Heart left ventricle (tissue), 16 donors: ENCODE results near the gene ZFAND6. TPM values are rescaled to one million over a fixed set of nuclear protein-coding genes. Genes with fewer than 3 reads are reported as not detected.
A peak's percentile ranks its signal among the peaks of the same experiment; 100 is the strongest.
"Not testable (repeated sequence)": the region's sequence is repeated elsewhere in the genome, so short reads cannot be mapped to it uniquely, and the experiment has no call there.

ENCODE experiments used
- ATAC-seq, 4 donors: fragments of 200-7000 bp; cut with Tn5 transposase; one replicate each; pipeline ENCODE4 v1.9.1; 2020 to 2022; ENCODE audit warnings: moderate library complexity in 4 of 4, mild to moderate bottlenecking in 3 of 4, moderate number of reproducible peaks in 1 of 4
- DNase-seq, 5 donors: peaks; one replicate each; pipeline ENCODE4 v3.0.0-alpha.2; 2020
- H3K27ac ChIP-seq, 12 donors: fragments of 200-600 bp; sonication (generic) in 4 of 12; one replicate each; pipeline versions ENCODE4 v1.5.0 to v1.8.0; 2016 to 2022; ENCODE audit warnings: mild to moderate bottlenecking in 2 of 12
- H3K27me3 ChIP-seq, 9 donors: fragments of 200-600 bp; sonication (generic) in 2 of 9; one replicate each; pipeline versions ENCODE4 v1.5.1 to v1.8.0; 2016 to 2022; ENCODE audit warnings: mild to moderate bottlenecking in 3 of 9
- H3K36me3 ChIP-seq, 9 donors: fragments of 200-600 bp; sonication (generic) in 2 of 9; one replicate each; pipeline versions ENCODE4 v1.5.0 to v1.8.0; 2018 to 2022; ENCODE audit warnings: mild to moderate bottlenecking in 2 of 9
- H3K4me1 ChIP-seq, 12 donors: fragments of 200-600 bp; sonication (generic) in 4 of 12; one replicate each; pipeline versions ENCODE4 v1.5.0 to v1.8.0; 2016 to 2022; ENCODE audit warnings: mild to moderate bottlenecking in 3 of 12
- H3K4me3 ChIP-seq, 12 donors: fragments of 200-600 bp; sonication (generic) in 4 of 12; one replicate each; pipeline versions ENCODE4 v1.5.0 to v1.8.0; 2017 to 2022; ENCODE audit warnings: mild to moderate bottlenecking in 9 of 12, moderate library complexity in 4 of 12
- H3K9me3 ChIP-seq, 12 donors: fragments of 200-600 bp; sonication (generic) in 4 of 12; one replicate each; pipeline versions ENCODE4 v1.5.0 to v1.8.0; 2016 to 2022; ENCODE audit warnings: mild to moderate bottlenecking in 1 of 12
- CTCF ChIP-seq, 12 donors: fragments of 200-600 bp; sonication (generic) in 4 of 12; IDR thresholded peaks; one replicate each; pipeline versions ENCODE4 v1.5.0 to v1.8.0; 2018 to 2022; ENCODE audit warnings: antibody characterized with exemption in 12 of 12, mild to moderate bottlenecking in 5 of 12
- POLR2A ChIP-seq, 2 donors: fragments of 450-650 bp; IDR thresholded peaks; one replicate each; pipeline ENCODE4 v1.6.1; 2017; ENCODE audit warnings: antibody characterized with exemption in 2 of 2, mild to moderate bottlenecking in 2 of 2, moderate library complexity in 2 of 2
- WGBS, 4 donors: extraction: QIAGEN DNeasy Blood & Tissue Kit in 2 of 4; methylation state at CpG; one replicate each; pipeline versions ENCODE4 v1.1.5 to v1.1.7; 2013 to 2018; 5-methylcytosine and 5-hydroxymethylcytosine counted together
- intact Hi-C, 10 donors: fragments of 100-400 bp; cut with DNase I; formaldehyde crosslinking; loops; one replicate each; pipeline versions ENCODE4 v1.11.1 to v1.14.2; 2022
- polyA plus RNA-seq, 2 donors: library from polyadenylated mRNA; stranded (reverse); fragments of 200-250 nt; gene quantifications; one replicate each; pipeline ENCODE4 v1.2.3, GENCODE V29; 2013
- total RNA-seq, 9 donors: library from RNA; depleted of rRNA in 2 of 9; stranded (reverse); fragments of >200 nt in 2 of 9; fragmentation: NEBNext Ultra II Directional in 3 of 9; extraction: Animal tissue kit (Norgen Biotek cat#: 25700) in 3 of 9; gene quantifications; one replicate each; pipeline versions ENCODE4 v1.1.0 to v1.2.4, GENCODE V29; 2016 to 2023
- donor health status: ischemic (EF 13 %, LVEDD 7.1; RV severe dilation, severe dysfunction).
- donor health status: healthy with polysubstance abuse.
- donor health status: DM: no; HTN: yes; CAD: no.
- donor health status: DM: no; HTN: no; CAD: no.
- donor health status: ischemic (EF 25% LVEDD 6.9; RV normal size, moderate dysfunction).
- donor health status: ischemic (EF 25% LVEDD 5.7; RV mildly dilated, moderate dysfunction).
- donor health status: healthy.
- donor health status: DM: yes; HTN: yes; CAD: no.
- donor health status: ischemic (EF 35%, LVEDD 5.7; RV mildly dilated, moderate dysfunction).
- donor health status: nonischemic (EF 11% LVEDD 7.7; RV severe dilation, severe dysfunction).
- donor health status: DM: yes; HTN: yes; CAD: no.
- donor health status: PGD.
- donor health status: ischemic (EF 29% LVEDD 5.4; RV normal size, mild dysfunction).
- donor health status: nonischemic (EF 23%, LVEDD 6.1; RV moderate dilation, normal function).

The ZFAND6 gene
- total and polyA plus RNA-seq, 11 donors: 43.4 to 105 (median 79.9) TPM

GRCh38 chr15:80118956-80119355 is 59.5 kb downstream of the ZFAND6 start:
- Histone ChIP-seq H3K4me3 (no peak overlapping the region), H3K9me3 (no peaks in the 10 kb centered on the region), H3K4me1 (peaks cover 0 to 34% (median 4%) of the 10 kb centered on the region in 12 donors), H3K27ac (no peak overlapping the region), H3K27me3 (no peaks in the 10 kb centered on the region), H3K36me3 (peaks cover 0 to 31% (median 15%) of the 10 kb centered on the region in 9 donors)
- DNase-seq: no peak
- 91 to 98% (median 94%) methylated on average over 2 of the region's 2 CpGs for WGBS, 4 donors
- ATAC-seq: no peak
- intact Hi-C loops: no loop called here
- TF ChIP-seq CTCF (IDR thresholded peaks at IDR 0.05) (no peak), POLR2A (IDR thresholded peaks at IDR 0.05) (no peak)

- Histone ChIP-seq H3K9me3 (no peaks in the 10 kb centered on the region), H3K36me3 (peaks cover 0 to 47% (median 24%) of the 10 kb centered on the region in 9 donors), H3K27ac (no peak overlapping the region), H3K4me1 (peaks cover 0 to 17% (median 0%) of the 10 kb centered on the region in 12 donors), H3K27me3 (no peaks in the 10 kb centered on the region), H3K4me3 (no peak overlapping the region)
- intact Hi-C loops: no loop called here
- 45 to 63% (median 53%) methylated on average over 1 of the region's 1 CpG for WGBS, 4 donors
- TF ChIP-seq CTCF (IDR thresholded peaks at IDR 0.05): no peak
- TF ChIP-seq POLR2A (IDR thresholded peaks at IDR 0.05): no peak
- DNase-seq (no peak), ATAC-seq (peak in 1 of 4 donors; percentile 36)
Observed at GRCh38 chr15:80120636-80121035, 61.2 kb downstream of the ZFAND6 start.

- intact Hi-C loops: no loop called here
- Histone ChIP-seq H3K36me3 (peaks cover 0 to 56% (median 34%) of the 10 kb centered on the region in 9 donors), H3K27ac (no peak overlapping the region), H3K4me1 (peaks cover 0 to 13% (median 0%) of the 10 kb centered on the region in 12 donors), H3K27me3 (no peaks in the 10 kb centered on the region), H3K9me3 (no peaks in the 10 kb centered on the region), H3K4me3 (no peak overlapping the region)
- TF ChIP-seq CTCF (IDR thresholded peaks at IDR 0.05) (no peak), POLR2A (IDR thresholded peaks at IDR 0.05) (no peak)
- DNase-seq (no peak), ATAC-seq (no peak)
- WGBS, 4 donors: 91 to 94% (median 93%) methylated on average over 4 of the region's 4 CpGs
Observed at GRCh38 chr15:80121546-80121945, 62.1 kb downstream of the ZFAND6 start.

- TF ChIP-seq CTCF (IDR thresholded peaks at IDR 0.05) (no peak), POLR2A (IDR thresholded peaks at IDR 0.05) (no peak)
- 92 to 97% (median 95%) methylated on average over 6 of the region's 6 CpGs for WGBS, 4 donors
- DNase-seq: no peak
- no peak overlapping the region for H3K4me3 ChIP-seq
- H3K36me3 ChIP-seq: peaks cover 0 to 63% (median 38%) of the 10 kb centered on the region in 9 donors
- ATAC-seq: no peak
- H3K9me3 ChIP-seq: no peaks in the 10 kb centered on the region
- intact Hi-C loops: no loop called here
- H3K27ac ChIP-seq: no peak overlapping the region
- H3K4me1 ChIP-seq: peaks cover 0 to 13% (median 0%) of the 10 kb centered on the region in 12 donors
- H3K27me3 ChIP-seq: no peaks in the 10 kb centered on the region
Observed at GRCh38 chr15:80123034-80123433, 63.6 kb downstream of the ZFAND6 start.

GRCh38 chr15:80127253-80127652 is 67.8 kb downstream of the ZFAND6 start:
- H3K4me3 ChIP-seq, ATAC-seq, H3K27me3 ChIP-seq, intact Hi-C loops, H3K27ac ChIP-seq, DNase-seq, H3K4me1 ChIP-seq, H3K9me3 ChIP-seq: not testable (repeated sequence)
- WGBS, 4 donors: 97 to 99% (median 98%) methylated on average over 6 of the region's 6 CpGs
- peaks cover 0 to 74% (median 54%) of the 10 kb centered on the region in 9 donors for H3K36me3 ChIP-seq
